HCT116 (cell line): ENCODE measurements around the gene SAMD9. TPM values are rescaled to one million over a fixed set of nuclear protein-coding genes. Genes with fewer than 3 reads are reported as not detected.

Experiments used
- ATAC-seq: fragments of 200-7000 bp; cut with Tn5 transposase; 2 replicates; pipeline ENCODE4 v1.9.1; 2020; ENCODE audit warnings: mild to moderate bottlenecking, moderate library complexity
- Bru-seq: library from RNA; stranded (reverse); fragments of 400-500 nt; gene quantifications from one replicate; lab custom pipeline; 2021; lab: Mats Ljungman, UMichigan
- BruChase-seq, 2 experiments: library from RNA; stranded (reverse); fragments of 400-500 nt; gene quantifications; one replicate each; lab custom pipeline; 2021; lab: Mats Ljungman, UMichigan
- BruUV-seq: library from RNA; stranded (reverse); fragments of 400-500 nt; replicated peaks from 2 replicates; lab custom pipeline; 2021; lab: Mats Ljungman, UMichigan
- CTCF ChIA-PET: fragments of 300-600 bp; sonication (Branson Sonifier 250); formaldehyde crosslinking; loops from one replicate; lab custom pipeline; 2021; ENCODE audit warnings: antibody characterized with exemption; lab: Charles Lee
- POLR2A ChIA-PET: fragments of 300-600, 350-600 bp; sonication (Branson Sonifier 250); formaldehyde crosslinking; loops from one replicate; lab custom pipeline; 2021; ENCODE audit warnings: antibody characterized with exemption; lab: Charles Lee
- RAD21 ChIA-PET, 2 experiments: fragments of 300-600 bp; sonication (Branson Sonifier 250); formaldehyde crosslinking; loops; one replicate each; lab custom pipeline; 2023; ENCODE audit warnings: low total read pairs in 2 of 2; ENCODE audit not compliant: uncharacterized antibody in 2 of 2, unreplicated experiment in 2 of 2, low non-redundant PET in 1 of 2; lab: Charles Lee
- DNase-seq: peaks from one replicate; pipeline ENCODE4 v3.0.0-alpha.2; 2010; ENCODE audit warnings: low read depth, low spot score
- H2AFZ ChIP-seq: fragments of 200-600 bp; shearing (Covaris generic), sonication (generic); 2 replicates; pipeline ENCODE4 v1.6.1; 2017; ENCODE audit warnings: low read depth, mixed run types, mixed read lengths, antibody characterized with exemption, low read length; ENCODE audit not compliant: poor library complexity, severe bottlenecking
- H3K27ac ChIP-seq: 2 replicates; pipeline ENCODE4 v1.5.1; 2012; ENCODE audit warnings: low read depth, low read length
- H3K27me3 ChIP-seq: fragments of 200-600 bp; sonication (generic); 2 replicates; pipeline ENCODE4 v1.6.1; 2016; ENCODE audit warnings: mixed run types, low read length, mixed read lengths; ENCODE audit not compliant: insufficient read depth
- H3K36me3 ChIP-seq, 2 experiments: fragments of 200-500 bp in 1 of 2; fragments of 200-600 bp in 1 of 2; sonication (Bioruptor generic) in 1 of 2; sonication (generic) in 1 of 2; 2 replicates each; pipeline versions ENCODE4 v1.5.1 to v1.6.1; 2014 to 2016; ENCODE audit warnings: low read length in 2 of 2, inconsistent platforms in 1 of 2, mixed read lengths in 1 of 2, mixed run types in 1 of 2; ENCODE audit not compliant: insufficient read depth in 2 of 2, control insufficient read depth in 1 of 2
- H3K4me1 ChIP-seq, 2 experiments: fragments of 200-600 bp in 1 of 2; sonication (generic) in 1 of 2; 2 replicates each; pipeline versions ENCODE4 v1.5.1 to v1.6.1; 2012 to 2017; ENCODE audit warnings: low read length in 2 of 2, inconsistent platforms in 1 of 2, mild to moderate bottlenecking in 1 of 2, mixed read lengths in 1 of 2, mixed run types in 1 of 2, moderate library complexity in 1 of 2; ENCODE audit not compliant: insufficient read depth in 2 of 2, control insufficient read depth in 1 of 2
- H3K4me2 ChIP-seq: fragments of 200-600 bp; sonication (generic); 2 replicates; pipeline ENCODE4 v1.6.1; 2017; ENCODE audit warnings: mixed run types, low read length, mixed read lengths
- H3K4me3 ChIP-seq, 2 experiments: fragments of 200-600 bp in 1 of 2; sonication (generic) in 1 of 2; replicated peaks in 1 of 2; 2 replicates each; pipeline ENCODE4 v1.5.1; 2011 to 2016; ENCODE audit warnings: low read length in 2 of 2, control low read depth in 1 of 2, low read depth in 1 of 2, mild to moderate bottlenecking in 1 of 2, mixed read lengths in 1 of 2, mixed run types in 1 of 2
- H3K79me2 ChIP-seq: fragments of 200-600 bp; sonication (generic); 2 replicates; pipeline ENCODE4 v1.6.1; 2017; ENCODE audit warnings: mild to moderate bottlenecking, mixed run types, low read length, moderate library complexity, mixed read lengths; ENCODE audit not compliant: insufficient read depth
- H3K9ac ChIP-seq: fragments of 200-600 bp; sonication (generic); 2 replicates; pipeline ENCODE4 v1.6.1; 2016; ENCODE audit warnings: low read length, mixed read lengths
- H3K9me2 ChIP-seq: fragments of 200-600 bp; sonication (generic), shearing (Covaris generic); 2 replicates; pipeline ENCODE4 v1.6.1; 2017; ENCODE audit warnings: mixed run types, mild to moderate bottlenecking, moderate library complexity; ENCODE audit not compliant: insufficient read depth
- H3K9me3 ChIP-seq, 2 experiments: fragments of 200-500 bp in 1 of 2; fragments of 200-600 bp in 1 of 2; sonication (Bioruptor generic) in 1 of 2; sonication (generic) in 1 of 2; 2 replicates each; pipeline ENCODE4 v1.6.1; 2014 to 2017; ENCODE audit warnings: low read length in 2 of 2, mixed read lengths in 2 of 2, inconsistent platforms in 1 of 2, low read depth in 1 of 2, mild to moderate bottlenecking in 1 of 2, mixed run types in 1 of 2, moderate library complexity in 1 of 2; ENCODE audit not compliant: control insufficient read depth in 1 of 2, insufficient read depth in 1 of 2
- H4K20me1 ChIP-seq: fragments of 200-600 bp; sonication (generic), shearing (Covaris generic); 2 replicates; pipeline ENCODE4 v1.6.1; 2017; ENCODE audit warnings: mixed run types, mild to moderate bottlenecking, moderate library complexity; ENCODE audit not compliant: insufficient read depth
- CBX3 ChIP-seq: IDR thresholded peaks from 2 replicates; pipeline ENCODE4 v1.6.1; 2012; ENCODE audit warnings: low read depth
- POLR2AphosphoS5 ChIP-seq: IDR thresholded peaks from 2 replicates; pipeline ENCODE4 v1.6.1; 2011; ENCODE audit warnings: mild to moderate bottlenecking, low read depth, low read length, moderate library complexity
- intact Hi-C: fragments of 100-400 bp; cut with micrococcal nuclease; formaldehyde crosslinking; loops from 2 replicates; pipeline ENCODE4 v1.10.0; 2022
- long read RNA-seq: library from polyadenylated mRNA; unstranded; transcript quantifications from one replicate; pipeline ENCODE4 v2.0.0, GENCODE V29; 2021; ENCODE audit not compliant: unreplicated experiment
- polyA plus RNA-seq: library from polyadenylated mRNA; unstranded; fragments of >200 nt; gene quantifications from 2 replicates; pipeline ENCODE4 v1.2.1, GENCODE V29; 2012; ENCODE audit warnings: missing spikeins
- total RNA-seq: library from RNA; stranded (reverse); gene quantifications from one replicate; pipeline ENCODE4 v1.2.1, GENCODE V29; 2021; ENCODE audit not compliant: unreplicated experiment
- TF ChIP-seq, protein P1 (sequence below): IDR thresholded peaks from 2 replicates; pipeline ENCODE4 v1.6.1; 2012

SAMD9 gene
- total RNA-seq (5.3 TPM), Bru-seq, nascent RNA (percentile 61 among the genes with signal in this experiment), BruChase-seq, experiment 1, labeled RNA remaining after a 6-hour chase (percentile 63 among the genes with signal in this experiment), BruChase-seq, experiment 2, labeled RNA remaining after a 2-hour chase (percentile 65 among the genes with signal in this experiment)
- polyA plus RNA-seq, result 0.75 and 0.99 TPM in 2 replicates
- long read RNA-seq, full-length matches to known transcripts, result 4 of 5 reads
- long read RNA-seq, partial matches to known transcripts, result 0 of 5 reads
- long read RNA-seq, other reads (novel, unspliced or antisense), result 1 of 5 reads

DNA sequence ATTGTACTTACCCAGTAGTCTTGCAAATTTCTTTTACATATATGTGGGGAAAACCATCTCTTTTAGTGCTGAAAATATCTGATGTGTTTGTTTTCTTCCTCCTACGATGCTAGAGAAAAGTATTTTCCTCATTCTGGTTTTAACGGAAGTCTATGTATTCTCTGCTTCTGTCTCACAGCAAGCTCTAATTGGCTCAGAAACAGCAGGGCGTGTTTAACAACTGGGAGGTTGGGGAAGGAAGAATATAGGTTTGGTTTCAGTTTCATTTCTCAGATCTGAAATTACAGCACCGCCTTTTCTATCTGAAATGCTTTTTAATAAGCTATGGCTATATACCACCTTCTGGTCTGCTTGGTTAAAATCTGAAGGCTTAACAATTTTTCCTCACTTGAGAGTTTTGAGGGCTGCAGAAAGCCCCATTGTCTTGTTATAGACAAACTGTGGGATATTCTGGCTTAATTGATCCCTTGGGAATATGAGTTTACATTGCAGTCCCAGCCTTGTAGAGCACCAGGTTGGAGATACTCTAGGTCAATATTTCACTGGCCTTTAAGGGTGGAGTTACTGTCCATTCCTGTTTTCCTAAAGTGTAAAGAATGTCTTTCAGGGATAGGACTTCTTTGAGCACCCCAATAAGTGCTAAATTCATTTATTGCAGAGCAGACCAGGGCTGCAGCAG, at the start of gene SAMD9:
TSS of gene SAMD9 (minus strand) at position 128 of the 679 bp plus-strand sequence. CDS start 11,882 bp downstream, outside the sequence.
- Histone ChIP-seq H2AFZ (peak within 1 kb of the TSS; percentile 99), H4K20me1 (no peaks in the 10 kb centered on the region), H3K4me3 (peak within 1 kb of the TSS; percentile 44 to 54), H3K4me2 (peak within 1 kb of the TSS; percentile 75), H3K79me2 (no peaks in the 10 kb centered on the region; the same call in 1 of the 2 replicates), H3K9me2 (no peaks in the 10 kb centered on the region), H3K27ac (0 out of 2 replicates have a peak within 1 kb of the TSS, but pooled peaks have one; percentile 8), H3K9me3 (no peaks in the 10 kb centered on the region), H3K27me3 (no peaks in the 10 kb centered on the region), H3K4me1 (peaks cover 8 to 51% of the 10 kb centered on the region in 2 experiments; a peak in 3 of 4 replicates), H3K36me3 (no peaks in the 10 kb centered on the region), H3K9ac (peak within 1 kb of the TSS; percentile 42)
- ATAC-seq (peak; percentile 87), DNase-seq (peak; percentile 49)
- ChIA-PET CTCF (no interaction called here), POLR2A (no interaction called here), RAD21 (no interaction called here)
- peak; percentile 42 for TF ChIP-seq POLR2AphosphoS5
- no peak for TF ChIP-seq CBX3
- intact Hi-C loops, result loop anchor here (10.0 kb wide), 1 partner anchor 63 kb away; no protein-coding TSS in a partner anchor
- TSS peak; percentile 90 for BruUV-seq

- Histone ChIP-seq H3K9me2 (no peaks in the 10 kb centered on the region), H3K27me3 (no peaks in the 10 kb centered on the region)
Observed at GRCh38 chr7:93165447-93165846, 47.7 kb upstream of the SAMD9 start.

More at GRCh38 chr7:93165447-93165846, 47.7 kb upstream of the SAMD9 start:
- no peak overlapping the region for H3K9ac ChIP-seq
- H3K79me2 ChIP-seq, result no peaks in the 10 kb centered on the region
- ATAC-seq (no peak), DNase-seq (no peak)
- H3K4me1 ChIP-seq, result no peaks in the 10 kb centered on the region
- ChIA-PET RAD21 (no interaction called here), CTCF (no interaction called here), POLR2A (no interaction called here)
- H3K36me3 ChIP-seq, result no peaks in the 10 kb centered on the region
- peak overlapping the region; percentile 26 for H2AFZ ChIP-seq
- intact Hi-C loops, result no loop called here
- TF ChIP-seq, protein P1, sequence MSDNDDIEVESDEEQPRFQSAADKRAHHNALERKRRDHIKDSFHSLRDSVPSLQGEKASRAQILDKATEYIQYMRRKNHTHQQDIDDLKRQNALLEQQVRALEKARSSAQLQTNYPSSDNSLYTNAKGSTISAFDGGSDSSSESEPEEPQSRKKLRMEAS, result no peak
- H3K9me3 ChIP-seq, result no peaks in the 10 kb centered on the region
- H4K20me1 ChIP-seq, result no peaks in the 10 kb centered on the region
- H3K27ac ChIP-seq, result no peak overlapping the region
- no peak overlapping the region for H3K4me3 ChIP-seq
- no TSS peak for BruUV-seq
- H3K4me2 ChIP-seq, result no peak overlapping the region
